Muscle of back (tissue), 13 donors: ENCODE data around the gene GRAP2. TPM values are rescaled to one million over a fixed set of nuclear protein-coding genes. Genes with fewer than 3 reads are reported as not detected.
"Not testable (repeated sequence)": the region's sequence is repeated elsewhere in the genome, so short reads cannot be mapped to it uniquely, and the experiment has no call there.

Source experiments
- DNase-seq, 3 donors: peaks; one replicate each; pipeline versions ENCODE4 v3.0.0 to v3.0.0-alpha.2; 2013
- long read RNA-seq, 9 donors: transcript quantifications; one replicate each; lab custom pipeline, GENCODE V29; 2026
- polyA plus RNA-seq, 10 donors: library from polyadenylated mRNA; unstranded; fragments of 120-200 nt; gene quantifications; one replicate each; pipeline ENCODE4 v1.2.1, GENCODE V29; 2013; ENCODE audit not compliant: insufficient read length in 10 of 10

GRAP2 gene
- polyA plus RNA-seq = 1 to 10 TPM in 3 of 10 donors, under 1 TPM in 7; 0.37 to 4.2 (median 0.62) TPM
- long read RNA-seq, donor 1 = 0 reads
- long read RNA-seq, donor 2 = 0 reads
- long read RNA-seq, donor 3 = 0 reads
- long read RNA-seq, donor 4 = 0 reads
- long read RNA-seq, donor 5, partial matches to known transcripts = 0 of 1 reads
- long read RNA-seq, donor 5, other reads (novel, unspliced or antisense) = 0 of 1 reads
- long read RNA-seq, donor 6 = 0 reads
- long read RNA-seq, donor 7 = 0 reads
- long read RNA-seq, donor 8 = 0 reads
- long read RNA-seq, donor 9 = 0 reads

DNA sequence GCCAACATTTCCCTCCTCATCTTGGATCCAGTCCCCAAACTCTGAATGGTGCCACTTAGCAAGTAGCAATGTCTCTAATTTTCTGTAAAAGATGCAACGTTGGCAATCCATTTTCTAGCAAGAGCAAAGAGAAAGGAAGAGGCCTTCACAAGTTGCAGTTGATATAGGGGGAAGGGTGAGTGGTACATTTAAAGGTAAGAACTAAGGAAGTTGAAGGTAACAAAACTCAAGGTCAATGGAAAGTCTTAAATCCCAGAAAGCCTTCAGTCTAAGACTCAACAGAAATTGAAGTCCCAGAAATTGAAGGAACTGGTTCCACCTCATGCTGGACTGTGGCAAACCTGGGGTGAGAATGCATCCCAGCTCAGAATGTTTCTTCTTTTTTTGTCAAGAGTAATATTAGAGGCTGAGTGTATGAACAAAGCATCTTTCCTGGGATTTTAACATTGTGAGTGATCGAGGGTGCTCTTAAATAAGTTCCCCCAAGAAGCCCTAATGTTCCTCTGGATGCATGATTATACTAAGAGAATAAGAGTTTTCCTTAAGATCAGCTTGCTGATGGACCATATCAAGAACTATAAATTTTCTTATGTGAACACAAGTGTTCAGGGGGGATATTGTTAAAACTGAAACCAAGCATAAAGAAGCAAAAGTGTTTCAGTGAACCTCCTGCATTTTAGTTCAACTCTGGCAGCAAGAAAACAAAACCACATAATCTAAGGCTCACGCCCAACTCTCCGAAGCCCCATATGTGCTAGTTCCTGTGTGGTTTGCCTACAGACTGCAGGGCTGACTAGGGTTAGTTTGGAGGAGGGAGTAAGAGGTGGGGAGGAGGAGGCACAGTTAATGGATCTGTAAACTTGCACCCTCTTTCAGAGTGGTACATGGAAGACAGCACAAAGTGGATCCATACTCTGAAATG, at the start of gene GRAP2:
TSS of gene GRAP2 (plus strand) at position 779 of the 922 bp plus-strand sequence. CDS start 46,023 bp downstream, outside the sequence.
- peak in 1 of 3 donors; percentile 4 for DNase-seq

- DNase-seq = no peak
Measured at GRCh38 chr22:39851606-39852315, 49.1 kb upstream of the GRAP2 start.

DNA sequence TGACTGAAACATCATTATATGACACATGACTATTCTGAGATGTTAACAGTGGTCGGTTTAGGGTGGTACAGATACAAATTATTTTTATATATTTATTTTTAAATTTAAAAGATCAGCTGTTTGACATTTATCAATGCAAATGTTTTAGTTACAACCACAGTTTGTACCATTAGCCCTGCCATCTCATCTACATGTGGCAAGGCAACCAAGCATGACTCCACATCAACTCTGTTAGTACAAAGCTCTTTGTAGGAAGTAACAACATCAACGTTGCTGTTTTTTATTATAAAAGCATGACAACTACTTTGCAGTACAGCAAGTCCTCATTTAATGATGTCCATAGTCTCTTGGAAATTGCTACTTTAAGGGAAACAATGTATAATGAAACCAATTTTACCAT, 48.1 kb upstream of the GRAP2 start:
- DNase-seq = no peak

GRCh38 chr22:39856588-39856987, 44.3 kb upstream of the GRAP2 start:
- no peak for DNase-seq

- DNase-seq = no peak
Measured at GRCh38 chr22:39859903-39860588, 40.8 kb upstream of the GRAP2 start.

DNA sequence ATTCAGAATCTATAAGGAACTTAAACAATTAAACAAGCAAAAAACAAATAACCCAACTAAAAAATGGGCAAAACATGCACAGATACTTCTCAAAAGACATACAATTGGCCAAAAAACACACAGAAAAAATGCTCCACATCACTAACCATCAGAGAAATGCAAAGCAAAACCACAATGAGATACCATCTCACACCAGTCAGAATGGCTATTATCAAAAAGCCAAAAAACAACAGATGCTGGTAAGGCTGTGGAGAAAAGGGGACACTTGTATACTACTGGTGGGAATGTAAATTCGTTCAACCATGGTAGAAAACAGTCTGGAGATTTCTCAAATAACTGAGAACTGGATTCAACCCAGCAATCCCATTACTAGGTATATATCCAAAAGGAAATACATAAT, 32.1 kb upstream of the GRAP2 start:
- no peak for DNase-seq

DNA sequence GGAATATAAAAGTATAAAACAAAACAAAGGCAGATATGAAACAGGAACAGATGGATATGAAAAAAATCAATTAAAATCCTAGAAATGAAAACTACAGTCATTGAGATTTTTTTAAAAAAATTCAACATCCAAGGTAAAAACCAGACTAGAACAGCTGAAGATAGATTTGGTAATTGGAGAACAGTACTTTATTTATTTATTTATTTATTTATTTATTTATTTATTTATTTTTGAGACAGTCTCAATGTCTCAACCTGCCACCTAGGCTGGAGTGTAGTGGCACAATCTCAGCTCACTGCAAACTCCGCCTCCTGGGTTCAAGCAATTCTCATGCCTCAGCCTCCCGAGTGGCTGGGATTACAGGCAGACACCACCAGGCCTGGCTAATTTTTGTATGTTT, 31.1 kb upstream of the GRAP2 start:
- DNase-seq = not testable (repeated sequence)

- DNase-seq = no peak
Measured at GRCh38 chr22:39871008-39871798, 29.7 kb upstream of the GRAP2 start.

- DNase-seq = no peak
Measured at GRCh38 chr22:39872548-39872947, 28.3 kb upstream of the GRAP2 start.

- no peak for DNase-seq
Measured at GRCh38 chr22:39873965-39874364, 26.9 kb upstream of the GRAP2 start.

DNA sequence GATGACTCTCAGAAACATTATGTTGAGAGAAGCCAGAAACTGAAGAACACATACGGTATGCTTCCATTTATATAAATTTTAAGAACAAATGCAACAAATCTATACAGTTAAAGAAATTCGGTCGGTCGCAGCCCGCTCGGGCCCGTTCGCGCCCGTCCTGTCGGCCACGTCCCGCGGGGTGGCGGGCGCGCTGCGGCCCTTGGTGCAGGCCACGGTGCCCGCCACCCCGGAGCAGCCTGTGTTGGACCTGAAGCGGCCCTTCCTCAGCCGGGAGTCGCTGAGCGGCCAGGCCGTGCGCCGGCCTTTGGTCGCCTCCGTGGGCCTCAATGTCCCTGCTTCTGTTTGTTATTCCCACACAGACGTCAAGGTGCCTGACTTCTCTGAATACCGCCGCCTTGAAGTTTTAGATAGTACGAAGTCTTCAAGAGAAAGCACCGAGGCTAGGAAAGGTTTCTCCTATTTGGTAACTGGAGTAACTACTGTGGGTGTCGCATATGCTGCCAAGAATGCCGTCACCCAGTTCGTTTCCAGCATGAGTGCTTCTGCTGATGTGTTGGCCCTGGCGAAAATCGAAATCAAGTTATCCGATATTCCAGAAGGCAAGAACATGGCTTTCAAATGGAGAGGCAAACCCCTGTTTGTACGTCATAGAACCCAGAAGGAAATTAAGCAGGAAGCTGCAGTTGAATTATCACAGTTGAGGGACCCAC, 25.6 kb upstream of the GRAP2 start:
- DNase-seq = not testable (repeated sequence)

DNA sequence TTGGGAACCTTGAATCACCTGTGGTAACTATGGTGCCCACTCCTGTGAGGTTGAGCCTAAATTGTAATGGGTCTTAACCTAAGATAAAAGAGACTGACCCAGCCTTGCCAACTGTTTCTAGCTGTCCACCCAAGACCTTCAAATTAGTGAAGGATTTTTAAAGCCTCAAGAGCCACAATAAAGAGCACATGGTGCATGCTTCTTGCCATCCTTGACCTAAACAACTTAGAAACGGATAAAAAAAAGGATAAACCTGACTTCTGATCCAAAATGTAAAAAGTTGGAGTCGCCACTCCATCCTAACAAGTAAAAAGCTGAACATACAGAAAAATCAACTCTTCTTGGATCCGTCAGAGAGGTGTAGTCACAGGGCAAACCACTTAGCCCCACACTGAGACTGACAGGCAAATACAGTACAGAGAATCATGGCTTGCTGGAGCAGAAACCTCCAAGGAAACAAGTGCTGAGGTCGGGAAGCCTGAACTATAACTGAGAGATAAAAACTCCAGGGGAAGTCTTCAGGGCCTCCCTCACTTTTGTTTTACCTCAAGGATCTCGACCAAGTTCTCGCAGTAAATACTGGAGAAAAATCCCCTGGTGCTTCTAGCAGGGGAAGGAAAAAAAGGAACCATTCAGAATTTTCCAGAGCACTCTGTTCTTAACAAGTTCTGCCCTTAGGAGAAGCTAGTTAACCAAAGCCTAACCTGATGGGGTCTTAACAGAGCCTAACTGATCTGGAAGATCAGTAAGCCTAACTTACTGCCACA, 23.6 kb upstream of the GRAP2 start:
- DNase-seq = no peak

- DNase-seq = no peak
Measured at GRCh38 chr22:39880722-39881121, 20.2 kb upstream of the GRAP2 start.

GRCh38 chr22:39883057-39883456, 17.8 kb upstream of the GRAP2 start:
- no peak for DNase-seq

DNA sequence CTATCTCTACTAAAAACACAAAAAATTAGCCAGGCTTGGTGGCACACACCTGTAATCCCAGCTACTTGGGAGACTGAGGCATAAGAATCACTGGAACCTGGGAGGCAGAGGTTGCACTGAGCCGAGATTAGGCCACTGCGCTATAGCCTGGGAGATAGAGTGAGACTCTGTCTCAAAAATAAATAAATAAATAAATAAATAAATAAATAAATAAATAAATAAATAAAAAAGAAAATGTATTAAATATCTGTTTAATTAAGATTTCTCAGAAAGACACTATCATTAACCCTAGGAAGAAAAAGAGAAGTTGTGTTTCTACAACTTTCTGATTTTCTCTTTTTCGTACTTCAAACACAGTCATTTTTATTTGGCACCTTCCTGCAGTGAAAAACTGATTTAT, 11.0 kb upstream of the GRAP2 start:
- not testable (repeated sequence) for DNase-seq

DNA sequence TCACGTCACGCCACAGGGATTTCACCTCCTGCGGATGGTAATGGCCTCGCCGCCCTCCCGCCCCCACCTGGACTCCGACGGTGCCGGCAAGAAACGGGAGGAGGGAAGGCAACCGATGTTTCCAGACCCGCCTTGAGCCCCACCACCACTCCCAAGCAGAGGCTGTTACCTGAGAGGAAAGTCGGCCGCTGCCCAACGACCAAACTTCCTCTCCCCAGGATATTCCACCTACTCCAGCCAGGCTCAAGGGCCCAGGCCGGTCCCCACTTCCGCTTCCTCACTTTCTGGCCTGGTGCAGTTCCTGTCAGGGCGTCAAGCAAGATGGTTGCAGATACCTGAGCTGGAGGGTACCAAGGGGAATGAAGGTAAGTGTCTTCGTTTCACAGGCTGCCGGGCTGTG, 7.4 kb upstream of the GRAP2 start, which contains the start of gene ENTHD1:
TSS of gene ENTHD1 (minus strand) at position 235 of the 400 bp plus-strand sequence. CDS start 6,012 bp downstream, outside the sequence.
- no peak for DNase-seq

DNA sequence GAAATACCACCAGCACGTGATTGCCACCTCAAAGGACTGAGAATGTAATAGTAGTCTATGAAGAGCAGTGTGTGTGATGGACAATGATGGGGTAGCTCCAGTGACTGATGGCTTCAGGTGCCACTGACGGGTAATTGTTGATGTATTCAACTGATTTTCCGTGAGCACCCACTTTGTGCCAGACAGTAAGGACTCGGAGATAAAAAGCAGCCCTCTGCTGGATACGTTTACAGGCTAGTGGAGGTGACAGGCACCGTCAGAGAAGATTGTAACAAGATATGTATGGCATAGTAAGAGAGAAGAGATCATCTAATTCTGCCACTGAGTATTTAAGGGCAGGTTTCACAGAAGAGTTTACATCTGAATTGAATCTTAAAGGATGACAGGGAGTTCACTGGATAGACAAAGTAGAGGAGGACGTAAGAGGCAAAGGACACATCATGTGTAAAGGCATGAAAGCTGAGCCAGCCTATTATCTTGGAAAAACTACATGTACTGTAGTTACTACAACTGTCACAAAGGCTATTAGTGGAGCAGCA, 6.3 kb upstream of the GRAP2 start:
- no peak for DNase-seq

GRCh38 chr22:39895682-39896081, 5.2 kb upstream of the GRAP2 start:
- no peak for DNase-seq
